Measurements from ENCODE around the gene ASAP2.

DNA sequence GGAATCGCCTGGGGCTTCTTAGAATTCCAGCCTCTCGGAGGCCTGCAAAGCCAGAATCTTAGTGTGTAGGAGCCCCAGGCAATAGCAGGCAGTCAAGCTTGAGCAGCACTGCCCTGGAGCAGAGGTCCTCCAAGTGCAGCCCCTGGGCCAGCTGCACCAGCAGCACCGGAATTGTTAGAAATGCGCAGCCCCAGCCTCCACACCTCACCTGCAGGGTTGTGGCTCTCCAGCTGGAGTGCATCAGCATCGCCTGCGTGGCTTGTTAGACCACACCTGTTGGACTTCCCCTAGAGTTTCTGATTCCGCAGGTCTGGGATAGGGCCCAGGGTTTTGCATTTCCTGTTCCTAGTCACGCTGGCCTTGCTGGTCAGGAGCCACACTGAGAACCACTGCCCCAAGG lies 100.3 kb downstream of the ASAP2 start:
- TF ChIP-seq GABPB1 (CRISPR knock-in tag; IDR thresholded peaks at IDR 0.05): no peak
- TF ChIP-seq, protein P1, sequence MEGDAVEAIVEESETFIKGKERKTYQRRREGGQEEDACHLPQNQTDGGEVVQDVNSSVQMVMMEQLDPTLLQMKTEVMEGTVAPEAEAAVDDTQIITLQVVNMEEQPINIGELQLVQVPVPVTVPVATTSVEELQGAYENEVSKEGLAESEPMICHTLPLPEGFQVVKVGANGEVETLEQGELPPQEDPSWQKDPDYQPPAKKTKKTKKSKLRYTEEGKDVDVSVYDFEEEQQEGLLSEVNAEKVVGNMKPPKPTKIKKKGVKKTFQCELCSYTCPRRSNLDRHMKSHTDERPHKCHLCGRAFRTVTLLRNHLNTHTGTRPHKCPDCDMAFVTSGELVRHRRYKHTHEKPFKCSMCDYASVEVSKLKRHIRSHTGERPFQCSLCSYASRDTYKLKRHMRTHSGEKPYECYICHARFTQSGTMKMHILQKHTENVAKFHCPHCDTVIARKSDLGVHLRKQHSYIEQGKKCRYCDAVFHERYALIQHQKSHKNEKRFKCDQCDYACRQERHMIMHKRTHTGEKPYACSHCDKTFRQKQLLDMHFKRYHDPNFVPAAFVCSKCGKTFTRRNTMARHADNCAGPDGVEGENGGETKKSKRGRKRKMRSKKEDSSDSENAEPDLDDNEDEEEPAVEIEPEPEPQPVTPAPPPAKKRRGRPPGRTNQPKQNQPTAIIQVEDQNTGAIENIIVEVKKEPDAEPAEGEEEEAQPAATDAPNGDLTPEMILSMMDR (IDR thresholded peaks at IDR 0.05): no peak
- TF ChIP-seq TP53 (CRISPR knock-in tag; IDR thresholded peaks at IDR 0.05): no peak
- TF ChIP-seq JUN (CRISPR knock-in tag; IDR thresholded peaks at IDR 0.05): no peak
- no peak for TF ChIP-seq ZNF263 (CRISPR knock-in tag; IDR thresholded peaks at IDR 0.05; ENCODE audit: low read depth)
- TF ChIP-seq CREB1 (CRISPR knock-in tag; IDR thresholded peaks at IDR 0.05): no peak
- no peak for TF ChIP-seq ESRRA (CRISPR knock-in tag; IDR thresholded peaks at IDR 0.05; ENCODE audit: borderline replicate concordance)
- no peak for TF ChIP-seq ZNF121 (CRISPR knock-in tag; IDR thresholded peaks at IDR 0.05)

Measured in WTC11 (cell line).